Measurements from ENCODE around the gene ZNF782. TPM values are rescaled to one million over a fixed set of nuclear protein-coding genes. Genes with fewer than 3 reads are reported as not detected.
"Not testable (repeated sequence)": the region's sequence is repeated elsewhere in the genome, so short reads cannot be mapped to it uniquely, and the experiment has no call there.

ZNF782 gene
- polyA plus RNA-seq, 1 of the 3 experiments (the other 2 are of a cell fraction) = 1.3 TPM

GRCh38 chr9:96813607-96814006, 40.7 kb downstream of the ZNF782 start:
- POLR2A ChIA-PET = no interaction called here

DNA sequence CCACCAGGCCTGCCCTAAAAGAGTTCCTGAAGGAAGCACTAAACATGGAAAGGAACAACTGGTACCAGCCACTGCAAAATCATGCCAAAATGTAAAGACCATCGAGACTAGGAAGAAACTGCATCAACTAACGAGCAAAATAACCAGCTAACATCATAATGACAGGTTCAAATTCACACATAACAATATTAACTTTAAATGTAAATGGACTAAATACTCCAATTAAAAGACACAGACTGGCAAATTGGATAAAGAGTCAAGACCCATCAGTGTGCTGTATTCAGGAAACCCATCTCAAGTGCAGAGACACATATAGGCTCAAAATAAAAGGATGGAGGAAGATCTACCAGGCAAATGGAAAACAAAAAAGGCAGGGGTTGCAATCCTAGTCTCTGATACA, 55.4 kb downstream of the ZNF782 start:
- H3F3A ChIP-seq (replicated peaks; ENCODE audit: insufficient read depth); H3K9me2 ChIP-seq; H3K27ac ChIP-seq (ENCODE audit: low read depth in 2 of 2, low read length in 1 of 2); DNase-seq; H3K4me1 ChIP-seq (ENCODE audit: control insufficient read depth in 1 of 2, insufficient read depth in 2 of 2, low read depth in 1 of 2, low read length in 1 of 2); H3K9ac ChIP-seq; H4K20me1 ChIP-seq (ENCODE audit: insufficient read depth); H3K4me3 ChIP-seq (ENCODE audit: low read depth in 2 of 2, low read length in 1 of 2); H3K4me2 ChIP-seq; H2AFZ ChIP-seq (ENCODE audit: low read depth); POLR2A ChIA-PET; H3K79me2 ChIP-seq (ENCODE audit: insufficient read depth); H3K27me3 ChIP-seq (ENCODE audit: insufficient read depth); CTCF ChIA-PET; H3K9me3 ChIP-seq: not testable (repeated sequence)
- H3K36me3 ChIP-seq (replicated peaks in 1 of 2; ENCODE audit: control insufficient read depth in 1 of 2, insufficient read depth in 2 of 2, low read length in 1 of 2) = peaks cover 0 to 14% of the 10 kb centered on the region in 2 experiments
- WGBS (ENCODE audit: low lambda C conversion rate) = 85% methylated on average over 2 of the region's 2 CpGs

More at GRCh38 chr9:96813607-96814006, 40.7 kb downstream of the ZNF782 start:
- Histone ChIP-seq H3K36me3 (replicated peaks in 1 of 2; ENCODE audit: control insufficient read depth in 1 of 2, insufficient read depth in 2 of 2, low read length in 1 of 2) (peaks cover 3 to 33% of the 10 kb centered on the region in 2 experiments), H3F3A (replicated peaks; ENCODE audit: insufficient read depth) (no peaks in the 10 kb centered on the region), H3K79me2 (ENCODE audit: insufficient read depth) (no peaks in the 10 kb centered on the region), H2AFZ (ENCODE audit: low read depth) (no peak overlapping the region), H3K4me1 (ENCODE audit: control insufficient read depth in 1 of 2, insufficient read depth in 2 of 2, low read depth in 1 of 2, low read length in 1 of 2) (no peaks in the 10 kb centered on the region), H3K4me2 (no peak overlapping the region), H3K4me3 (ENCODE audit: low read depth in 2 of 2, low read length in 1 of 2) (no peak overlapping the region), H4K20me1 (ENCODE audit: insufficient read depth) (no peaks in the 10 kb centered on the region), H3K27me3 (ENCODE audit: insufficient read depth) (no peaks in the 10 kb centered on the region), H3K27ac (ENCODE audit: low read depth in 2 of 2, low read length in 1 of 2) (no peak overlapping the region), H3K9me2 (no peaks in the 10 kb centered on the region), H3K9me3 (peaks cover 29% of the 10 kb centered on the region), H3K9ac (no peak overlapping the region)
- CTCF ChIA-PET = no interaction called here
- DNase-seq = no peak
- WGBS (ENCODE audit: low lambda C conversion rate) = 100% methylated on average over 1 of the region's 1 CpG
- no peak for TF ChIP-seq NFIC (IDR thresholded peaks at IDR 0.05; ENCODE audit: borderline replicate concordance)
- TF ChIP-seq GABPA (IDR thresholded peaks at IDR 0.05; ENCODE audit: low read depth) = no peak
- no peak for TF ChIP-seq GATA2 (CRISPR knock-in tag; IDR thresholded peaks at IDR 0.05)
- TF ChIP-seq TAF1 (IDR thresholded peaks at IDR 0.05; ENCODE audit: borderline replicate concordance, low read depth, low read length) = no peak
- TF ChIP-seq RXRA (IDR thresholded peaks at IDR 0.05; ENCODE audit: borderline replicate concordance, low read depth) = no peak
- no peak for TF ChIP-seq FOXM1 (IDR thresholded peaks at IDR 0.05; ENCODE audit: low read depth)
- TF ChIP-seq, protein P1, sequence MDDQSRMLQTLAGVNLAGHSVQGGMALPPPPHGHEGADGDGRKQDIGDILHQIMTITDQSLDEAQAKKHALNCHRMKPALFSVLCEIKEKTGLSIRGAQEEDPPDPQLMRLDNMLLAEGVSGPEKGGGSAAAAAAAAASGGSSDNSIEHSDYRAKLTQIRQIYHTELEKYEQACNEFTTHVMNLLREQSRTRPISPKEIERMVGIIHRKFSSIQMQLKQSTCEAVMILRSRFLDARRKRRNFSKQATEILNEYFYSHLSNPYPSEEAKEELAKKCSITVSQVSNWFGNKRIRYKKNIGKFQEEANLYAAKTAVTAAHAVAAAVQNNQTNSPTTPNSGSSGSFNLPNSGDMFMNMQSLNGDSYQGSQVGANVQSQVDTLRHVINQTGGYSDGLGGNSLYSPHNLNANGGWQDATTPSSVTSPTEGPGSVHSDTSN (IDR thresholded peaks at IDR 0.05) = no peak
- no peak for TF ChIP-seq ELF1 (IDR thresholded peaks at IDR 0.05)
- no peak for TF ChIP-seq SIN3A (IDR thresholded peaks at IDR 0.05; ENCODE audit: borderline replicate concordance, low read depth, low read length)
- TF ChIP-seq POLR2AphosphoS5 (IDR thresholded peaks at IDR 0.05; ENCODE audit: low read depth, low read length) = no peak
- TF ChIP-seq SMC3 (IDR thresholded peaks at IDR 0.05; ENCODE audit: low read depth, low read length) = no peak
- TF ChIP-seq, protein P2, sequence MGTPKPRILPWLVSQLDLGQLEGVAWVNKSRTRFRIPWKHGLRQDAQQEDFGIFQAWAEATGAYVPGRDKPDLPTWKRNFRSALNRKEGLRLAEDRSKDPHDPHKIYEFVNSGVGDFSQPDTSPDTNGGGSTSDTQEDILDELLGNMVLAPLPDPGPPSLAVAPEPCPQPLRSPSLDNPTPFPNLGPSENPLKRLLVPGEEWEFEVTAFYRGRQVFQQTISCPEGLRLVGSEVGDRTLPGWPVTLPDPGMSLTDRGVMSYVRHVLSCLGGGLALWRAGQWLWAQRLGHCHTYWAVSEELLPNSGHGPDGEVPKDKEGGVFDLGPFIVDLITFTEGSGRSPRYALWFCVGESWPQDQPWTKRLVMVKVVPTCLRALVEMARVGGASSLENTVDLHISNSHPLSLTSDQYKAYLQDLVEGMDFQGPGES (IDR thresholded peaks at IDR 0.05; ENCODE audit: low read depth, low read length) = no peak
- no peak for TF ChIP-seq ZBTB33 (IDR thresholded peaks at IDR 0.05; ENCODE audit: borderline replicate concordance, low read depth)
- TF ChIP-seq, protein P3, sequence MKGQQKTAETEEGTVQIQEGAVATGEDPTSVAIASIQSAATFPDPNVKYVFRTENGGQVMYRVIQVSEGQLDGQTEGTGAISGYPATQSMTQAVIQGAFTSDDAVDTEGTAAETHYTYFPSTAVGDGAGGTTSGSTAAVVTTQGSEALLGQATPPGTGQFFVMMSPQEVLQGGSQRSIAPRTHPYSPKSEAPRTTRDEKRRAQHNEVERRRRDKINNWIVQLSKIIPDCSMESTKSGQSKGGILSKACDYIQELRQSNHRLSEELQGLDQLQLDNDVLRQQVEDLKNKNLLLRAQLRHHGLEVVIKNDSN (IDR thresholded peaks at IDR 0.05; ENCODE audit: borderline replicate concordance, low read depth) = no peak
